K562 (cell line): ENCODE measurements around the gene SUDS3. TPM values are rescaled to one million over a fixed set of nuclear protein-coding genes. Genes with fewer than 3 reads are reported as not detected.

ENCODE experiments used
- C11orf30 ChIP-seq: fragments of 450-650 bp; IDR thresholded peaks from 2 replicates; pipeline ENCODE4 v1.6.1; 2016; ENCODE audit warnings: low read depth, mild to moderate bottlenecking
- DDX20 ChIP-seq: fragments of 450-650 bp; IDR thresholded peaks from 2 replicates; pipeline ENCODE4 v1.6.1; 2016; ENCODE audit warnings: missing genetic modification characterization, low read depth, mild to moderate bottlenecking, missing compliant biosample characterization, moderate library complexity
- GATAD2B ChIP-seq: fragments of 450-650 bp; IDR thresholded peaks from 2 replicates; pipeline ENCODE4 v1.6.1; 2017; ENCODE audit warnings: mild to moderate bottlenecking, borderline replicate concordance
- PRMT5 ChIP-seq: sonication (generic); formaldehyde crosslinking; IDR thresholded peaks from 2 replicates; pipeline ENCODE4 v1.5.0; 2020; ENCODE audit warnings: missing genetic modification reagents
- RAD21 ChIP-seq, 2 experiments: fragments of 250-450 bp in 1 of 2; fragments of 450-650 bp in 1 of 2; sonication (Bioruptor Pico) in 1 of 2; formaldehyde crosslinking in 1 of 2; IDR thresholded peaks in 1 of 2; conservative IDR thresholded peaks in 1 of 2; 2 replicates each; pipeline versions ENCODE4 v1.4.0 to v1.8.0; 2020 to 2022; ENCODE audit warnings: mild to moderate bottlenecking in 2 of 2, moderate library complexity in 1 of 2
- TFAM ChIP-seq: fragments of 250-450 bp; sonication (Bioruptor Pico); conservative IDR thresholded peaks from 2 replicates; pipeline ENCODE4 v1.5.0; 2021; ENCODE audit warnings: mild to moderate bottlenecking, moderate library complexity
- ZBED1 ChIP-seq: IDR thresholded peaks from 2 replicates; pipeline ENCODE4 v1.6.1; 2014
- ZC3H8 ChIP-seq: fragments of 450-650 bp; IDR thresholded peaks from 2 replicates; pipeline ENCODE4 v1.6.1; 2017
- ZNF316 ChIP-seq: fragments of 450-650 bp; IDR thresholded peaks from 2 replicates; pipeline ENCODE4 v1.6.1; 2016
- ZNF695 ChIP-seq: fragments of 450-650 bp; formaldehyde crosslinking; IDR thresholded peaks from 2 replicates; pipeline ENCODE4 v1.4.0; 2020; ENCODE audit warnings: mild to moderate bottlenecking, moderate library complexity
- polyA plus RNA-seq, 8 experiments: library from polyadenylated mRNA; depleted of rRNA in 4 of 8; stranded (reverse) in 5 of 8; unstranded in 3 of 8; fragments of >200 nt; fragmentation: Nextera tagmentation in 2 of 8; fragmentation: Illumina TruSeq in 1 of 8; extraction: Ambion mirVana in 2 of 8; extraction: Trizol in 1 of 8; gene quantifications; 2 replicates each; pipeline versions ENCODE4 v1.2.1 to v1.2.3, GENCODE V29; 2011 to 2014; ENCODE audit warnings: inconsistent platforms in 1 of 8, missing spikeins in 1 of 8
- total RNA-seq, 7 experiments: library from RNA; depleted of rRNA in 6 of 7; stranded (reverse); fragments of >200 nt in 6 of 7; fragmentation: Illumina TruSeq in 2 of 7; extraction: Trizol in 2 of 7; gene quantifications; 2 replicates each; pipeline versions ENCODE4 v1.2.1 to v1.2.3, GENCODE V29; 2011 to 2021; ENCODE audit warnings: low replicate concordance in 1 of 7
- TF ChIP-seq, protein P1 (sequence below), 2 experiments: fragments of 450-650 bp; formaldehyde crosslinking in 1 of 2; IDR thresholded peaks; 2 replicates each; pipeline versions ENCODE4 v1.4.0 to v1.6.1; 2014 to 2020; ENCODE audit warnings: mild to moderate bottlenecking in 2 of 2, borderline replicate concordance in 1 of 2, low read depth in 1 of 2
- TF ChIP-seq, protein P2 (sequence below): fragments of 450-650 bp; conservative IDR thresholded peaks from 2 replicates; pipeline ENCODE4 v1.6.1; 2016; ENCODE audit warnings: missing genetic modification characterization, low read depth, mild to moderate bottlenecking, missing compliant biosample characterization, moderate library complexity
- TF ChIP-seq, protein P3 (sequence below), 2 experiments: fragments of 250-450 bp in 1 of 2; fragments of 450-650 bp in 1 of 2; sonication (Bioruptor Pico) in 1 of 2; IDR thresholded peaks; 2 replicates each; pipeline versions ENCODE4 v1.6.1 to v1.8.0; 2016 to 2021; ENCODE audit warnings: mild to moderate bottlenecking in 2 of 2, moderate library complexity in 2 of 2, missing compliant biosample characterization in 1 of 2, missing genetic modification characterization in 1 of 2
- TF ChIP-seq, protein P4 (sequence below): fragments of 450-650 bp; IDR thresholded peaks from 2 replicates; pipeline ENCODE4 v1.6.1; 2016; ENCODE audit warnings: low read depth, mild to moderate bottlenecking, moderate library complexity
- TF ChIP-seq, protein P5 (sequence below): fragments of 450-650 bp; formaldehyde crosslinking; IDR thresholded peaks from 2 replicates; pipeline ENCODE4 v1.4.0; 2020; ENCODE audit warnings: mild to moderate bottlenecking, moderate library complexity

Gene SUDS3
- total and polyA plus RNA-seq, 9 of the 15 experiments (the other 6 are each of a cell fraction or from before 2014, with no cell fraction given), result 6.6 to 30.5 (median 23.3) TPM

DNA sequence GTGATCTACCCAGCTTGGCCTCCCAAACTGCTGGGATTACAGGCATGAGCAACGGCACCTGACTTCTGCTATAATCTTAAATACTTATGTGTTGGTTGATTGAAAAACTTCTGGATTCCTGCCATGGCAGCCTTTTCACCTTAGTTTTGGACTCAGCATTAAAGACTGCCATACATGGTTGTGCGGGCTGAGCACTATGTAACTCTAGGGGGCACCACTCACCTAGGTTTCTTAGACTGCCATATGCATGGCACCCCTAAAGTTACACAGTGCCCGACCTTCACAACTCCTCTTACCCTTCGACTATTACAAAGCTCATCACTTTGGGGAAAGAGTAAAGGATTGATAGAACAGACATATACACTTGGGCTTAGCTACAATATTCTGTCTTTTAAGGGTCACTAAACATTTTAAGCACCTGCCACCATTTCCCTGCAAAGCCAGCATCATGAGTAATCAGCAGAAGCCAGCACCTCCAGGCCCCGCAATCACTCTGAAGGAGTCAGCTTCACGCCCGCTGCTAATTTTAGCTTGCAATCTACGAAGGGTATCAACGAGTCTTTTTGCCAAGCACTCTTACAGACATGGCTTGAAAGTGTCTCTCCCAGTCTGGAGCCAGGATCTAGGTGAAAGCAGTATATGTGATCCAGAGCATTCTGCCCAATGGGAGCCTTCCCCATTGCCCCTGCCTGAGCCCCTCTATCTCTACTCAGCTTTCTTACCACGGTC, 59.8 kb downstream of the SUDS3 start (continued):
- TF ChIP-seq, protein P1, sequence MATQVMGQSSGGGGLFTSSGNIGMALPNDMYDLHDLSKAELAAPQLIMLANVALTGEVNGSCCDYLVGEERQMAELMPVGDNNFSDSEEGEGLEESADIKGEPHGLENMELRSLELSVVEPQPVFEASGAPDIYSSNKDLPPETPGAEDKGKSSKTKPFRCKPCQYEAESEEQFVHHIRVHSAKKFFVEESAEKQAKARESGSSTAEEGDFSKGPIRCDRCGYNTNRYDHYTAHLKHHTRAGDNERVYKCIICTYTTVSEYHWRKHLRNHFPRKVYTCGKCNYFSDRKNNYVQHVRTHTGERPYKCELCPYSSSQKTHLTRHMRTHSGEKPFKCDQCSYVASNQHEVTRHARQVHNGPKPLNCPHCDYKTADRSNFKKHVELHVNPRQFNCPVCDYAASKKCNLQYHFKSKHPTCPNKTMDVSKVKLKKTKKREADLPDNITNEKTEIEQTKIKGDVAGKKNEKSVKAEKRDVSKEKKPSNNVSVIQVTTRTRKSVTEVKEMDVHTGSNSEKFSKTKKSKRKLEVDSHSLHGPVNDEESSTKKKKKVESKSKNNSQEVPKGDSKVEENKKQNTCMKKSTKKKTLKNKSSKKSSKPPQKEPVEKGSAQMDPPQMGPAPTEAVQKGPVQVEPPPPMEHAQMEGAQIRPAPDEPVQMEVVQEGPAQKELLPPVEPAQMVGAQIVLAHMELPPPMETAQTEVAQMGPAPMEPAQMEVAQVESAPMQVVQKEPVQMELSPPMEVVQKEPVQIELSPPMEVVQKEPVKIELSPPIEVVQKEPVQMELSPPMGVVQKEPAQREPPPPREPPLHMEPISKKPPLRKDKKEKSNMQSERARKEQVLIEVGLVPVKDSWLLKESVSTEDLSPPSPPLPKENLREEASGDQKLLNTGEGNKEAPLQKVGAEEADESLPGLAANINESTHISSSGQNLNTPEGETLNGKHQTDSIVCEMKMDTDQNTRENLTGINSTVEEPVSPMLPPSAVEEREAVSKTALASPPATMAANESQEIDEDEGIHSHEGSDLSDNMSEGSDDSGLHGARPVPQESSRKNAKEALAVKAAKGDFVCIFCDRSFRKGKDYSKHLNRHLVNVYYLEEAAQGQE (IDR thresholded peaks at IDR 0.05; ENCODE audit: borderline replicate concordance), result peak; percentile 39; the same call in 1 of the 2 replicates
- TF ChIP-seq, protein P1 (CRISPR knock-in tag; IDR thresholded peaks at IDR 0.05; ENCODE audit: low read depth), result no peak
- no peak for TF ChIP-seq ZC3H8
- no peak for TF ChIP-seq PRMT5
- TF ChIP-seq, protein P2, sequence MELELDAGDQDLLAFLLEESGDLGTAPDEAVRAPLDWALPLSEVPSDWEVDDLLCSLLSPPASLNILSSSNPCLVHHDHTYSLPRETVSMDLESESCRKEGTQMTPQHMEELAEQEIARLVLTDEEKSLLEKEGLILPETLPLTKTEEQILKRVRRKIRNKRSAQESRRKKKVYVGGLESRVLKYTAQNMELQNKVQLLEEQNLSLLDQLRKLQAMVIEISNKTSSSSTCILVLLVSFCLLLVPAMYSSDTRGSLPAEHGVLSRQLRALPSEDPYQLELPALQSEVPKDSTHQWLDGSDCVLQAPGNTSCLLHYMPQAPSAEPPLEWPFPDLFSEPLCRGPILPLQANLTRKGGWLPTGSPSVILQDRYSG (tag), result no peak
- TF ChIP-seq GATAD2B, result no peak
- TF ChIP-seq, protein P3, sequence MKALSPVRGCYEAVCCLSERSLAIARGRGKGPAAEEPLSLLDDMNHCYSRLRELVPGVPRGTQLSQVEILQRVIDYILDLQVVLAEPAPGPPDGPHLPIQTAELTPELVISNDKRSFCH (CRISPR knock-in tag; IDR thresholded peaks at IDR 0.05), result no peak
- TF ChIP-seq, protein P3 (tag; IDR thresholded peaks at IDR 0.05), result no peak
- peak in 1 of 2 experiments; percentile 72; a peak in 3 of 4 replicates for TF ChIP-seq RAD21 (CRISPR knock-in tag; conservative IDR thresholded peaks at IDR 0.05 in 1 of 2, IDR thresholded peaks at IDR 0.05 in 1 of 2)
- no peak for TF ChIP-seq TFAM (CRISPR knock-in tag)
- TF ChIP-seq, protein P4, sequence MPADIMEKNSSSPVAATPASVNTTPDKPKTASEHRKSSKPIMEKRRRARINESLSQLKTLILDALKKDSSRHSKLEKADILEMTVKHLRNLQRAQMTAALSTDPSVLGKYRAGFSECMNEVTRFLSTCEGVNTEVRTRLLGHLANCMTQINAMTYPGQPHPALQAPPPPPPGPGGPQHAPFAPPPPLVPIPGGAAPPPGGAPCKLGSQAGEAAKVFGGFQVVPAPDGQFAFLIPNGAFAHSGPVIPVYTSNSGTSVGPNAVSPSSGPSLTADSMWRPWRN, result no peak
- no peak for TF ChIP-seq ZBED1
- no peak for TF ChIP-seq C11orf30
- TF ChIP-seq, protein P5, sequence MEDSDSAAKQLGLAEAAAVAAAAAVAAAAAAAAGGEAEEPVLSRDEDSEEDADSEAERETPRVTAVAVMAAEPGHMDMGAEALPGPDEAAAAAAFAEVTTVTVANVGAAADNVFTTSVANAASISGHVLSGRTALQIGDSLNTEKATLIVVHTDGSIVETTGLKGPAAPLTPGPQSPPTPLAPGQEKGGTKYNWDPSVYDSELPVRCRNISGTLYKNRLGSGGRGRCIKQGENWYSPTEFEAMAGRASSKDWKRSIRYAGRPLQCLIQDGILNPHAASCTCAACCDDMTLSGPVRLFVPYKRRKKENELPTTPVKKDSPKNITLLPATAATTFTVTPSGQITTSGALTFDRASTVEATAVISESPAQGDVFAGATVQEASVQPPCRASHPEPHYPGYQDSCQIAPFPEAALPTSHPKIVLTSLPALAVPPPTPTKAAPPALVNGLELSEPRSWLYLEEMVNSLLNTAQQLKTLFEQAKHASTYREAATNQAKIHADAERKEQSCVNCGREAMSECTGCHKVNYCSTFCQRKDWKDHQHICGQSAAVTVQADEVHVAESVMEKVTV (CRISPR knock-in tag), result peak; percentile 25; the same call in 1 of the 2 replicates
- TF ChIP-seq ZNF316, result no peak
- no peak for TF ChIP-seq ZNF695 (CRISPR knock-in tag)
- TF ChIP-seq DDX20 (tag), result no peak
